ENCODE measurements around the gene FOXJ3. TPM values are rescaled to one million over a fixed set of nuclear protein-coding genes. Genes with fewer than 3 reads are reported as not detected.
A peak's percentile ranks its signal among the peaks of the same experiment; 100 is the strongest.

Gene FOXJ3
- total and polyA plus RNA-seq, 2 of the 13 experiments (the other 11 are each of a cell fraction or from before 2014, with no cell fraction given) = 16.6 to 48.5 TPM

DNA sequence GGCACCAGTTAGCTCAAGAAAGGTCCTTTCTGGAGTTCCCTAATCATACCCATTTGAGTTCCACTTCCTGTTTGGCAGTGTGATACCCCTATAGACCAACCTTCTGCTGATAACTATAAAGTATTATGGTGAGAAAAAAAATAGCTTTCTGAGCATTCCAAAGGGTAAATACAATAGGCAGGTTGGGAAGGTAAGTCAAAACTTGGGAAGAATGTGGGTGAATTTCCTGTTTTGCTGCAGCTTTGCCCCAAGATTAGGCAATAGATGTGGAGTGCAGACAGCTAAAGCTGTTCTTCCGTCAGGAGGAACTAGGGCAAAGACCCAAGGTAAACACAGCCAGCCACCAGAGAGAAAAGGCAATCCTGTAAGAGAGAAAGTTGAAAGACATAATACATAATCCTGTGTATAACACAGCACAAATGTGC lies 120.6 kb downstream of the FOXJ3 start (continued):
- no peak for TF ChIP-seq DMAP1 (CRISPR knock-in tag; IDR thresholded peaks at IDR 0.05)
- TF ChIP-seq ZNF17 (CRISPR knock-in tag; IDR thresholded peaks at IDR 0.05) = no peak
- TF ChIP-seq, protein P1, sequence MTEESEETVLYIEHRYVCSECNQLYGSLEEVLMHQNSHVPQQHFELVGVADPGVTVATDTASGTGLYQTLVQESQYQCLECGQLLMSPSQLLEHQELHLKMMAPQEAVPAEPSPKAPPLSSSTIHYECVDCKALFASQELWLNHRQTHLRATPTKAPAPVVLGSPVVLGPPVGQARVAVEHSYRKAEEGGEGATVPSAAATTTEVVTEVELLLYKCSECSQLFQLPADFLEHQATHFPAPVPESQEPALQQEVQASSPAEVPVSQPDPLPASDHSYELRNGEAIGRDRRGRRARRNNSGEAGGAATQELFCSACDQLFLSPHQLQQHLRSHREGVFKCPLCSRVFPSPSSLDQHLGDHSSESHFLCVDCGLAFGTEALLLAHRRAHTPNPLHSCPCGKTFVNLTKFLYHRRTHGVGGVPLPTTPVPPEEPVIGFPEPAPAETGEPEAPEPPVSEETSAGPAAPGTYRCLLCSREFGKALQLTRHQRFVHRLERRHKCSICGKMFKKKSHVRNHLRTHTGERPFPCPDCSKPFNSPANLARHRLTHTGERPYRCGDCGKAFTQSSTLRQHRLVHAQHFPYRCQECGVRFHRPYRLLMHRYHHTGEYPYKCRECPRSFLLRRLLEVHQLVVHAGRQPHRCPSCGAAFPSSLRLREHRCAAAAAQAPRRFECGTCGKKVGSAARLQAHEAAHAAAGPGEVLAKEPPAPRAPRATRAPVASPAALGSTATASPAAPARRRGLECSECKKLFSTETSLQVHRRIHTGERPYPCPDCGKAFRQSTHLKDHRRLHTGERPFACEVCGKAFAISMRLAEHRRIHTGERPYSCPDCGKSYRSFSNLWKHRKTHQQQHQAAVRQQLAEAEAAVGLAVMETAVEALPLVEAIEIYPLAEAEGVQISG (CRISPR knock-in tag; IDR thresholded peaks at IDR 0.05) = peak; percentile 48; the same call in 1 of the 2 replicates
- 0 out of 2 replicates have a peak, but pooled peaks have one; percentile 27 for TF ChIP-seq KDM4B (CRISPR knock-in tag; IDR thresholded peaks at IDR 0.05)
- TF ChIP-seq KDM3A (CRISPR knock-in tag; IDR thresholded peaks at IDR 0.05; ENCODE audit: low read depth) = no peak
- no peak for TF ChIP-seq ARNT2 (CRISPR knock-in tag; IDR thresholded peaks at IDR 0.05; ENCODE audit: low read depth)
- TF ChIP-seq, protein P2, sequence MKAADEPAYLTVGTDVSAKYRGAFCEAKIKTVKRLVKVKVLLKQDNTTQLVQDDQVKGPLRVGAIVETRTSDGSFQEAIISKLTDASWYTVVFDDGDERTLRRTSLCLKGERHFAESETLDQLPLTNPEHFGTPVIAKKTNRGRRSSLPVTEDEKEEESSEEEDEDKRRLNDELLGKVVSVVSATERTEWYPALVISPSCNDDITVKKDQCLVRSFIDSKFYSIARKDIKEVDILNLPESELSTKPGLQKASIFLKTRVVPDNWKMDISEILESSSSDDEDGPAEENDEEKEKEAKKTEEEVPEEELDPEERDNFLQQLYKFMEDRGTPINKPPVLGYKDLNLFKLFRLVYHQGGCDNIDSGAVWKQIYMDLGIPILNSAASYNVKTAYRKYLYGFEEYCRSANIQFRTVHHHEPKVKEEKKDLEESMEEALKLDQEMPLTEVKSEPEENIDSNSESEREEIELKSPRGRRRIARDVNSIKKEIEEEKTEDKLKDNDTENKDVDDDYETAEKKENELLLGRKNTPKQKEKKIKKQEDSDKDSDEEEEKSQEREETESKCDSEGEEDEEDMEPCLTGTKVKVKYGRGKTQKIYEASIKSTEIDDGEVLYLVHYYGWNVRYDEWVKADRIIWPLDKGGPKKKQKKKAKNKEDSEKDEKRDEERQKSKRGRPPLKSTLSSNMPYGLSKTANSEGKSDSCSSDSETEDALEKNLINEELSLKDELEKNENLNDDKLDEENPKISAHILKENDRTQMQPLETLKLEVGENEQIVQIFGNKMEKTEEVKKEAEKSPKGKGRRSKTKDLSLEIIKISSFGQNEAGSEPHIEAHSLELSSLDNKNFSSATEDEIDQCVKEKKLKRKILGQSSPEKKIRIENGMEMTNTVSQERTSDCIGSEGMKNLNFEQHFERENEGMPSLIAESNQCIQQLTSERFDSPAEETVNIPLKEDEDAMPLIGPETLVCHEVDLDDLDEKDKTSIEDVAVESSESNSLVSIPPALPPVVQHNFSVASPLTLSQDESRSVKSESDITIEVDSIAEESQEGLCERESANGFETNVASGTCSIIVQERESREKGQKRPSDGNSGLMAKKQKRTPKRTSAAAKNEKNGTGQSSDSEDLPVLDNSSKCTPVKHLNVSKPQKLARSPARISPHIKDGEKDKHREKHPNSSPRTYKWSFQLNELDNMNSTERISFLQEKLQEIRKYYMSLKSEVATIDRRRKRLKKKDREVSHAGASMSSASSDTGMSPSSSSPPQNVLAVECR (CRISPR knock-in tag; IDR thresholded peaks at IDR 0.05; ENCODE audit: borderline replicate concordance) = peak; percentile 43; the same call in 1 of the 2 replicates
- TF ChIP-seq, protein P3, sequence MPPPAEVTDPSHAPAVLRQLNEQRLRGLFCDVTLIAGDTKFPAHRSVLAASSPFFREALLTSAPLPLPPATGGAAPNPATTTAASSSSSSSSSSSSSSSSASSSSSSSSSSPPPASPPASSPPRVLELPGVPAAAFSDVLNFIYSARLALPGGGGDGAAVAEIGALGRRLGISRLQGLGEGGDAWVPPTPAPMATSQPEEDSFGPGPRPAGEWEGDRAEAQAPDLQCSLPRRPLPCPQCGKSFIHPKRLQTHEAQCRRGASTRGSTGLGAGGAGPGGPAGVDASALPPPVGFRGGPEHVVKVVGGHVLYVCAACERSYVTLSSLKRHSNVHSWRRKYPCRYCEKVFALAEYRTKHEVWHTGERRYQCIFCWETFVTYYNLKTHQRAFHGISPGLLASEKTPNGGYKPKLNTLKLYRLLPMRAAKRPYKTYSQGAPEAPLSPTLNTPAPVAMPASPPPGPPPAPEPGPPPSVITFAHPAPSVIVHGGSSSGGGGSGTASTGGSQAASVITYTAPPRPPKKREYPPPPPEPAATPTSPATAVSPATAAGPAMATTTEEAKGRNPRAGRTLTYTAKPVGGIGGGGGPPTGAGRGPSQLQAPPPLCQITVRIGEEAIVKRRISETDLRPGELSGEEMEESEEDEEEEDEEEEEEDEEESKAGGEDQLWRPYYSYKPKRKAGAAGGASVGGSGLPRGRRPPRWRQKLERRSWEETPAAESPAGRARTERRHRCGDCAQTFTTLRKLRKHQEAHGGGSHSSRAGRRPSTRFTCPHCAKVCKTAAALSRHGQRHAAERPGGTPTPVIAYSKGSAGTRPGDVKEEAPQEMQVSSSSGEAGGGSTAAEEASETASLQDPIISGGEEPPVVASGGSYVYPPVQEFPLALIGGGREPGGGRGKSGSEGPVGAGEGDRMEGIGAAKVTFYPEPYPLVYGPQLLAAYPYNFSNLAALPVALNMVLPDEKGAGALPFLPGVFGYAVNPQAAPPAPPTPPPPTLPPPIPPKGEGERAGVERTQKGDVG (CRISPR knock-in tag; IDR thresholded peaks at IDR 0.05; ENCODE audit: borderline replicate concordance) = no peak
- no peak for TF ChIP-seq NFIB (CRISPR knock-in tag; IDR thresholded peaks at IDR 0.05; ENCODE audit: borderline replicate concordance)
- TF ChIP-seq, protein P4, sequence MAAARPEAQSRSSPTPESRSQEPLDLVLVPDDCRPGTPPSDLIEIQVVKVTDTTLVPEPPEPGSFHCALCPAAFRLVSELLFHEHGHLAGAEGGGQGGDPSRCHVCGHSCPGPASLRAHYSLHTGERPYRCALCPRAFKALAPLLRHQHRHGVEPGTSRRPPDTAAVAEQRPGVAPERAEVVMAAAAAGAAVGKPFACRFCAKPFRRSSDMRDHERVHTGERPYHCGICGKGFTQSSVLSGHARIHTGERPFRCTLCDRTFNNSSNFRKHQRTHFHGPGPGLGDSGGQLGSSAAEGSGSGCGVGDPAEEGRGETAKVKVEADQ (CRISPR knock-in tag; IDR thresholded peaks at IDR 0.05; ENCODE audit: borderline replicate concordance) = peak; percentile 48; the same call in 1 of the 2 replicates
- TF ChIP-seq ZNF549 (CRISPR knock-in tag; IDR thresholded peaks at IDR 0.05) = no peak
- TF ChIP-seq HDAC1 (CRISPR knock-in tag; IDR thresholded peaks at IDR 0.05) = peak; percentile 50; the same call in 1 of the 2 replicates
- TF ChIP-seq ZNF337 (CRISPR knock-in tag; IDR thresholded peaks at IDR 0.05; ENCODE audit: borderline replicate concordance, low read depth) = peak; percentile 86; the same call in 1 of the 2 replicates
- peak; percentile 68; the same call in 1 of the 2 replicates for TF ChIP-seq YEATS2 (CRISPR knock-in tag; IDR thresholded peaks at IDR 0.05; ENCODE audit: borderline replicate concordance)
- no peak for TF ChIP-seq MAFK (conservative IDR thresholded peaks at IDR 0.05 in 1 of 2, IDR thresholded peaks at IDR 0.05 in 1 of 2; ENCODE audit: low read length in 2 of 2)
- TF ChIP-seq YEATS4 (CRISPR knock-in tag; IDR thresholded peaks at IDR 0.05; ENCODE audit: borderline replicate concordance) = peak; percentile 53; the same call in 1 of the 2 replicates
- TF ChIP-seq KAT8 (CRISPR knock-in tag; IDR thresholded peaks at IDR 0.05) = peak; percentile 69
- no peak; the same call in 1 of the 2 replicates for TF ChIP-seq ZNF556 (CRISPR knock-in tag; IDR thresholded peaks at IDR 0.05; ENCODE audit: borderline replicate concordance)
